Stimulated activated CD8-positive, alpha-beta memory T cell treated with anti-CD3 and anti-CD28 coated beads, Interleukin-12 subunit alpha, Interleukin-12 subunit beta, amount 100 ng/mL, for 1 hour (primary cell): ENCODE data around the gene OTOP1.
"Not testable (repeated sequence)": the region's sequence is repeated elsewhere in the genome, so short reads cannot be mapped to it uniquely, and the experiment has no call there.

Source experiments
- DNase-seq: peaks from one replicate; pipeline ENCODE4 v3.0.0-alpha.2; 2020; ENCODE audit warnings: low read depth

The OTOP1 gene

GRCh38 chr4:4164532-4165173, 62.1 kb downstream of the OTOP1 start:
- DNase-seq, result not testable (repeated sequence)

- not testable (repeated sequence) for DNase-seq
Observed at GRCh38 chr4:4162186-4162585, 64.5 kb downstream of the OTOP1 start.

GRCh38 chr4:4160956-4161665, 65.6 kb downstream of the OTOP1 start:
- DNase-seq, result not testable (repeated sequence)

- DNase-seq, result peak; percentile 3
Observed at GRCh38 chr4:4145622-4146021, 81.1 kb downstream of the OTOP1 start.

GRCh38 chr4:4143376-4143775, 83.4 kb downstream of the OTOP1 start:
- DNase-seq, result not testable (repeated sequence)

- not testable (repeated sequence) for DNase-seq
Observed at GRCh38 chr4:4142679-4143078, 84.0 kb downstream of the OTOP1 start.

- not testable (repeated sequence) for DNase-seq
Observed at GRCh38 chr4:4141186-4141585, 85.5 kb downstream of the OTOP1 start.
